ENCODE data around the gene MYLK4.
A peak's percentile ranks its signal among the peaks of the same experiment; 100 is the strongest.

MYLK4 gene

GRCh38 chr6:2750832-2751231 lies at the start of gene MYLK4:
TSS of gene MYLK4 (minus strand) at chr6:2750922. CDS start at chr6:2749294, 1,628 bp downstream.
- DNase-seq: no peak

- no peak for DNase-seq
Observed at GRCh38 chr6:2799936-2800527, 49.3 kb upstream of the MYLK4 start.

GRCh38 chr6:2798586-2799134 lies 47.9 kb upstream of the MYLK4 start:
- DNase-seq: no peak

GRCh38 chr6:2797564-2798031 lies 46.9 kb upstream of the MYLK4 start:
- DNase-seq: peak; percentile 57

GRCh38 chr6:2796861-2797260 lies 46.1 kb upstream of the MYLK4 start:
- DNase-seq: no peak

- no peak for DNase-seq
Observed at GRCh38 chr6:2795956-2796355, 45.2 kb upstream of the MYLK4 start.

GRCh38 chr6:2795162-2795561 lies 44.4 kb upstream of the MYLK4 start:
- no peak for DNase-seq

GRCh38 chr6:2794171-2794730 lies 43.5 kb upstream of the MYLK4 start:
- no peak for DNase-seq

GRCh38 chr6:2793534-2794151 lies 42.9 kb upstream of the MYLK4 start:
- no peak for DNase-seq

- no peak for DNase-seq
Observed at GRCh38 chr6:2792330-2793110, 41.8 kb upstream of the MYLK4 start.

GRCh38 chr6:2791450-2791974 lies 40.8 kb upstream of the MYLK4 start:
- peak; percentile 66 for DNase-seq

- peak; percentile 74 for DNase-seq
Observed at GRCh38 chr6:2790588-2791449, 40.1 kb upstream of the MYLK4 start.

- no peak for DNase-seq
Observed at GRCh38 chr6:2786269-2786668, 35.5 kb upstream of the MYLK4 start.

- DNase-seq: no peak
Observed at GRCh38 chr6:2784930-2785329, 34.2 kb upstream of the MYLK4 start.

GRCh38 chr6:2784061-2784460 lies 33.3 kb upstream of the MYLK4 start:
- no peak for DNase-seq

GRCh38 chr6:2783188-2783963 lies 32.7 kb upstream of the MYLK4 start:
- DNase-seq: peak; percentile 86

GRCh38 chr6:2782825-2783187 lies 32.1 kb upstream of the MYLK4 start:
- peak; percentile 86 for DNase-seq

- DNase-seq: peak; percentile 34
Observed at GRCh38 chr6:2782356-2782708, 31.6 kb upstream of the MYLK4 start.

GRCh38 chr6:2781685-2782355 lies 31.1 kb upstream of the MYLK4 start:
- no peak for DNase-seq

GRCh38 chr6:2780102-2780737 lies 29.5 kb upstream of the MYLK4 start:
- no peak for DNase-seq

Data from NCI-H2171 treated with DMSO at 0.1 percent for 48 hours (cell line).